Endothelial cell of umbilical vein (primary cell): ENCODE measurements around the gene MYPN. TPM values are rescaled to one million over a fixed set of nuclear protein-coding genes. Genes with fewer than 3 reads are reported as not detected.

Experiments
- BruUV-seq: library from RNA; stranded (reverse); fragments of 400-500 nt; replicated peaks from 2 replicates; lab custom pipeline; 2021; lab: Mats Ljungman, UMichigan
- CTCF ChIA-PET: fragments of 300-600, 350-600 bp; sonication (Branson Sonifier 250); formaldehyde crosslinking; loops from one replicate; lab custom pipeline; 2021; ENCODE audit warnings: antibody characterized with exemption, inconsistent platforms; lab: Charles Lee
- POLR2A ChIA-PET: fragments of 300-600, 350-600 bp; sonication (Branson Sonifier 250); formaldehyde crosslinking; loops from one replicate; lab custom pipeline; 2021; ENCODE audit warnings: antibody characterized with exemption, inconsistent platforms; lab: Charles Lee
- DNase-seq: peaks from one replicate; pipeline ENCODE4 v3.0.0-alpha.2; 2011; ENCODE audit warnings: low read depth, low spot score
- FAIRE-seq: peaks from 2 replicates; lab custom pipeline; 2011; peaks lifted over from hg19 to GRCh38; lab: Jason Lieb, UNC
- H2AFZ ChIP-seq: 2 replicates; pipeline ENCODE4 v1.6.0; 2012; ENCODE audit warnings: low read depth, low read length, control low read depth, inconsistent platforms
- H3K27ac ChIP-seq: 2 replicates; pipeline ENCODE4 v1.5.1; 2011; ENCODE audit warnings: low read depth, mild to moderate bottlenecking, control low read depth, low read length, moderate library complexity; ENCODE audit not compliant: insufficient read depth
- H3K27me3 ChIP-seq, 2 experiments: 2 replicates each; pipeline versions ENCODE4 v1.6.0 to v1.6.1; 2011; ENCODE audit warnings: low read length in 2 of 2, mixed read lengths in 1 of 2; ENCODE audit not compliant: control insufficient read depth in 2 of 2, insufficient read depth in 2 of 2
- H3K36me3 ChIP-seq, 2 experiments: 2 replicates in 1 of 2; 3 replicates in 1 of 2; pipeline ENCODE4 v1.5.1; 2011; ENCODE audit warnings: low read length in 2 of 2, mild to moderate bottlenecking in 1 of 2, moderate library complexity in 1 of 2; ENCODE audit not compliant: control insufficient read depth in 2 of 2, insufficient read depth in 2 of 2; ENCODE audit errors: extremely low read depth in 1 of 2
- H3K4me1 ChIP-seq: 3 replicates; pipeline ENCODE4 v1.5.1; 2011; ENCODE audit warnings: mild to moderate bottlenecking, low read length; ENCODE audit not compliant: control insufficient read depth, insufficient read depth; ENCODE audit errors: extremely low read depth
- H3K4me2 ChIP-seq: 2 replicates; pipeline ENCODE4 v1.6.1; 2011; ENCODE audit warnings: low read length, control low read depth, mixed read lengths; ENCODE audit not compliant: insufficient read depth
- H3K4me3 ChIP-seq, 3 experiments: fragments of 200-600 bp in 1 of 3; sonication (generic), shearing (Covaris generic) in 1 of 3; replicated peaks in 1 of 3; 2 replicates each; pipeline ENCODE4 v1.5.1; 2011 to 2016; ENCODE audit warnings: control low read depth in 3 of 3, low read length in 3 of 3, mild to moderate bottlenecking in 2 of 3, inconsistent platforms in 1 of 3, low read depth in 1 of 3, moderate library complexity in 1 of 3; ENCODE audit not compliant: insufficient read depth in 1 of 3
- H3K79me2 ChIP-seq: 2 replicates; pipeline ENCODE4 v1.6.0; 2012; ENCODE audit warnings: low read length, inconsistent platforms; ENCODE audit not compliant: control insufficient read depth, insufficient read depth
- H3K9ac ChIP-seq: replicated peaks from 2 replicates; pipeline ENCODE3; 2011; ENCODE audit warnings: low read length, control low read depth; ENCODE audit not compliant: insufficient read depth; ENCODE audit errors: extremely low read depth
- H3K9me1 ChIP-seq: replicated peaks from 3 replicates; pipeline ENCODE4 v1.6.0; 2011; ENCODE audit warnings: mild to moderate bottlenecking, low read length; ENCODE audit not compliant: control insufficient read depth, insufficient read depth; ENCODE audit errors: extremely low read depth
- H3K9me3 ChIP-seq: replicated peaks from 2 replicates; pipeline ENCODE4 v1.5.1; 2012; ENCODE audit warnings: low read length, inconsistent platforms; ENCODE audit not compliant: control insufficient read depth, insufficient read depth
- H4K20me1 ChIP-seq: replicated peaks from 2 replicates; pipeline ENCODE3; 2011; ENCODE audit warnings: mild to moderate bottlenecking, low read length; ENCODE audit not compliant: control insufficient read depth, insufficient read depth; ENCODE audit errors: extremely low read depth
- CTCF ChIP-seq, 2 donors: IDR thresholded peaks; 1 replicate in 1 of 2; 2 replicates in 1 of 2; pipeline ENCODE4 v1.5.1; 2011; ENCODE audit warnings: low read length in 2 of 2, mild to moderate bottlenecking in 2 of 2, moderate library complexity in 2 of 2, control low read depth in 1 of 2, inconsistent platforms in 1 of 2, low read depth in 1 of 2; ENCODE audit not compliant: insufficient read depth in 1 of 2; ENCODE audit errors: extremely low read depth in 1 of 2
- EZH2 ChIP-seq: IDR thresholded peaks from 2 replicates; pipeline ENCODE4 v1.6.1; 2012; ENCODE audit warnings: borderline replicate concordance, low read depth, mild to moderate bottlenecking, moderate library complexity, low read length, inconsistent platforms; ENCODE audit not compliant: severe bottlenecking
- FOS ChIP-seq: IDR thresholded peaks from 2 replicates; pipeline ENCODE4 v1.6.1; 2011; ENCODE audit warnings: mild to moderate bottlenecking, low read length, moderate library complexity, borderline replicate concordance; ENCODE audit not compliant: insufficient read depth
- GATA2 ChIP-seq: IDR thresholded peaks from 2 replicates; pipeline ENCODE4 v1.7.0; 2011; ENCODE audit warnings: low read depth, mild to moderate bottlenecking, moderate library complexity, mixed read lengths, low read length; ENCODE audit not compliant: insufficient read length, insufficient read depth
- JUN ChIP-seq: IDR thresholded peaks from 2 replicates; pipeline ENCODE4 v1.6.1; 2011; ENCODE audit warnings: borderline replicate concordance, low read depth; ENCODE audit not compliant: insufficient read length, insufficient read depth
- MYC ChIP-seq: IDR thresholded peaks from one replicate; pipeline ENCODE4 v1.6.1; 2011; ENCODE audit warnings: mild to moderate bottlenecking, low read depth, low read length
- POLR2A ChIP-seq: IDR thresholded peaks from 2 replicates; pipeline ENCODE4 v1.6.1; 2012; ENCODE audit warnings: low read depth, mild to moderate bottlenecking, control low read depth, low read length
- POLR2AphosphoS5 ChIP-seq: IDR thresholded peaks from 2 replicates; pipeline ENCODE4 v1.6.1; 2012; ENCODE audit warnings: low read depth, mild to moderate bottlenecking, control low read depth, low read length, moderate library complexity; ENCODE audit not compliant: insufficient read depth
- dilution Hi-C: fragments of 300-500 bp; cut with MboI; formaldehyde crosslinking; loops from one replicate; pipeline ENCODE4 v1.15.0; 2019; ENCODE audit warnings: low sequenced_read_pairs; ENCODE audit not compliant: extremely low pct_ligation_motif_present
- intact Hi-C: fragments of 100-400 bp; cut with micrococcal nuclease; formaldehyde crosslinking; loops from one replicate; pipeline ENCODE4 v1.10.0; 2022
- polyA plus RNA-seq, 4 experiments: library from polyadenylated mRNA; depleted of rRNA in 3 of 4; stranded (reverse) in 3 of 4; unstranded in 1 of 4; fragments of >200 nt; gene quantifications; 2 replicates each; pipeline versions ENCODE4 v1.2.1 to v1.2.3, GENCODE V29; 2011 to 2012; ENCODE audit warnings: missing spikeins in 1 of 4
- total RNA-seq: library from RNA; stranded (reverse); gene quantifications from 2 replicates; pipeline ENCODE4 v1.2.3, GENCODE V29; 2021
- TF ChIP-seq, protein P1 (sequence below): IDR thresholded peaks from 2 replicates; pipeline ENCODE4 v1.6.1; 2011; ENCODE audit not compliant: insufficient read depth, insufficient read length

MYPN gene
- total and polyA plus RNA-seq, 2 donors (not counting 3 experiments of a cell fraction or from before 2014, with no cell fraction given) = 0.01 TPM; not detected in 1

- FAIRE-seq (peak; percentile 83), DNase-seq (peak; percentile 92)
- peak overlapping the region in 1 of 3 experiments; percentile 28 for H3K4me3 ChIP-seq
- H3K27ac ChIP-seq = peak overlapping the region; percentile 96
- peak overlapping the region; percentile 10 for H2AFZ ChIP-seq
- ChIA-PET CTCF (interaction anchor here (0.7 to 1.2 kb wide), 3 partner anchors 16 to 53 kb away, joined by 3 to 6 read pairs (median 4); no protein-coding TSS in a partner anchor), POLR2A (no interaction called here)
- no TSS peak for BruUV-seq
- H3K4me1 ChIP-seq = peaks cover 35% of the 10 kb centered on the region
- H3K79me2 ChIP-seq = no peaks in the 10 kb centered on the region
- no peaks in the 10 kb centered on the region for H4K20me1 ChIP-seq
- H3K9me3 ChIP-seq = no peaks in the 10 kb centered on the region
- TF ChIP-seq CTCF (IDR thresholded peaks at IDR 0.05; ENCODE audit: extremely low read depth in 1 of 2, insufficient read depth in 1 of 2, low read depth in 1 of 2, low read length in 2 of 2) = no peak
- no peak for TF ChIP-seq MYC
- TF ChIP-seq, protein P1, sequence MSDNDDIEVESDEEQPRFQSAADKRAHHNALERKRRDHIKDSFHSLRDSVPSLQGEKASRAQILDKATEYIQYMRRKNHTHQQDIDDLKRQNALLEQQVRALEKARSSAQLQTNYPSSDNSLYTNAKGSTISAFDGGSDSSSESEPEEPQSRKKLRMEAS = no peak
- TF ChIP-seq EZH2 = no peak
- TF ChIP-seq FOS = peak; percentile 91
- TF ChIP-seq POLR2A = peak; percentile 39
- peak; percentile 72 for TF ChIP-seq GATA2
- peak; percentile 77 for TF ChIP-seq POLR2AphosphoS5
- peak; percentile 90 for TF ChIP-seq JUN
- no peaks in the 10 kb centered on the region for H3K36me3 ChIP-seq
- H3K9ac ChIP-seq = peak overlapping the region; percentile 67
- dilution Hi-C loops (no loop called here), intact Hi-C loops (loop anchor here (1.0 kb wide), 3 partner anchors 17 to 61 kb away; partner anchors contain the start of gene HERC4)
- H3K9me1 ChIP-seq = no peaks in the 10 kb centered on the region
- no peaks in the 10 kb centered on the region for H3K27me3 ChIP-seq
- peak overlapping the region; percentile 77 for H3K4me2 ChIP-seq
These were observed 26.9 kb downstream of the MYPN start for GRCh38 chr10:68135922-68136792.
